ENCODE results near the gene IL12A.

The IL12A gene

DNA sequence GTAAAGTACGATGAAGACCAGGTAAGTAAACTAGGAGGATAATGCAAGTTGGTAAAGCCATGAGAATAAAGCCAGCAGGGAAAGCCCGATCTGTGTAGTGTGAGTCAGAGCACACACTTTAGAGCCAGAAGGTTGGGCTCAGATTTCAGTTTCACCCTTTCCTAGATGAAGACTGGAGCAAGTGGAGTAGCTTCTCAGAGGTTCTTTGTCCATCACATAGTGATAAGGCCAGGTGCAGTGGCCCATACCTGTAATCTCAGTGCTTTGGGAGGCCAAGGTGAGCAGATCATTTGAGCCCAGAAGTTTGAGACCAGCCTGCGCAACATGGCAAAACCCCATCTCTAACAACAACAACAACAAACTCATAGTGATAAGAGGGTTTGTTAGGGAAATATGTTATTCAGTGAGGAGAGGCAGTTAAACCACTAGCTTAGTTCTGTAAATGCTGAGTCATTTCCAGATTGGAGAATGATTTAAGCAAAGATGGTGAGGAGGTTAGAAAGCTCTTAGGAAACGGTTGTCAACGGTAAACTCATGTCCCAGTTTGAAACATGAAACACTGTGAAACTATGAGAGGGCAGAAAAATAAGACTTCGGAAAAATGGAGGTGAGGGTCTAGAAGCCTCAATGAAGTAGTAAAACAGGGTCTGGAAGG, 39.0 kb downstream of the IL12A start:
- no peak for DNase-seq (ENCODE audit: low read depth in 2 of 2)

DNA sequence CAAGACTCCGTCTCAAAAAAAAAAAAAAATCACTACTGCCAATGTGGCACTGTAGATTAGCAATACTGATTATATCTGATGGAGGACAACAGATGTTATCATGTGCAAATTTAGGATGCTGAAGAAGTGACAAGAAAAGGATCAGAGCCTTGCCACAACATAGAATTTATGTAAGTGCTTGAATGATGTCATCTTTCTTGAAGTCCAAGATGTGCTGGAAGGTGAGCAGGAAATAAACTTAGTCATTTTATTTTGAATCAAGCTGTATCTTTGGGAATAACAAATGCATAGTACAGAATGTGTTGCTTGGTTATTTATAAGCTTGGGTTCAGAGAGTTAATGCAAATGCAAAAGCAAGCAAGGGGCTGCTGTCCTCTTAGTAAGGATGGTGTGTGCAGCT, 47.1 kb downstream of the IL12A start:
- DNase-seq (ENCODE audit: low read depth in 2 of 2): no peak

DNA sequence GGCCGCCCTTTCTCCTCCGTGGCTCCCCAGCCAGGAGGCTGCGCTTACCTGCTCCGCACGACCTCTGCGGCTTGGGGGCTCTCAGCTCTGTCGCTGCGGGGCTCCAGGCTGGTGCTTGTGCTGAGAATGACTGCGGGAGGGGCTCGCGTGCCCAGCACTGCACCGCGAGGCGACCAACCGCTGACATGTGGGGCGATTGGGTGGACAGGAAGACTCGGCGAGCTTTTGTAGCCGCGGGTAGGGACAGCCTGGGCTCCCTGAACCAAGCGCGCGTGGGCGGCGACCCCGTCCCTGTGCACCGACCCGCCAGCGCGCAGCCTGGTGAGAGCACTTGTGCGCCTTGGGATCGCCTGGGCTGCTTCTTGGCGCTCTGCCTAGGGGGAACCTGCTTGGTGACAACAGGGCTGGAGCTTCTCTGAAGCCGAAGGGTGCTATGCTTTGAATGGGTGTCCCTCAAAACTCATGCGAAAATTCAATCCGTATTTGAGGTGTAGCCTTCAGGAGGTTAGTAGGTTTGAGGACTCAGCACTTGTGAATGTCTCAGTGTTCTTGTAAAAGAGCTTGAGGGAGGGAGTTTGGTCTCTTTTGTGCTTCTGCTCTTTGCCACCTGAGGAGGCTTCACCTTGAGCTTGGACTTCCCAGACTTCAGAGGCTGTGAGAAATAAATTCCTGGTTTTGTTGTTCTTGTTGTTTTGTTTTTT, 50.4 kb downstream of the IL12A start:
- DNase-seq (ENCODE audit: low read depth in 2 of 2): no peak

DNA sequence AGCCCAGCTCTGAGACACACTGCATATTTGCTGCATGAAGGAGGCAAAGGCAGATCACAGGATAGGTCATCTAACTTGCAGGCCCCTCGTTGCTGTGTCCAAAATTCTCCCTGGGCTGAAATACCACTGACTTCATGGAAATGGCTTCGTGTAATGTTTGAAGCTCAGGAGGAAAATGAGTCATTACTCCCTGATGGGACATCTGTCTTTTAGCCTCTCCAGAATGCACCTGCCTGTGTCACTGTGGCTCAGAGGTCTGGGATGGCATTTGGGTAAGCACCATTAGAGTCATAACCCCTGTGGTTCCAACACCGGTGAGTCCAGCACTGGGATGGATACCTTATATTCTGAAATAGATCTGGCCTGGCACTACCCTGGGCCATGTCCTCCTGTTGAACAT, 51.5 kb downstream of the IL12A start:
- DNase-seq (ENCODE audit: low read depth in 2 of 2): no peak

DNA sequence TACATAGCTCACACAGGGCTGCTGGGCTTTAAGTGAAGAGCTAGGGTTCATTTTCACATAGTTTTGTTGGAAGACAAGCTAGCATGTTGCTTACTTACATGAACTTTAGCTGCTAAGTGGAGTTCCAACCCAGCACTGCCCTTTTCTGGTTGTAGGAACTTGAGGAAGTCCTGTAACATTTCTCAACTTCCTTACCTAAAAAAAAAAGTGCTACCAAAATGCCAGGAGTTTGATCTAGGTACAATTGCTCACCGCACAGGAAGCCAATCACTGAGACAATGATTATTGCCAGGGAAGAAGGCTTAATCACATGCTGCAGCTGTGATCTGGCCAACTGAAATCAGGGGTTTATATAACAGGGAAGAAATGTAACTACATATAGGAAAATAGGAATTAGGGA, 52.8 kb downstream of the IL12A start:
- DNase-seq (ENCODE audit: low read depth in 2 of 2): no peak

DNA sequence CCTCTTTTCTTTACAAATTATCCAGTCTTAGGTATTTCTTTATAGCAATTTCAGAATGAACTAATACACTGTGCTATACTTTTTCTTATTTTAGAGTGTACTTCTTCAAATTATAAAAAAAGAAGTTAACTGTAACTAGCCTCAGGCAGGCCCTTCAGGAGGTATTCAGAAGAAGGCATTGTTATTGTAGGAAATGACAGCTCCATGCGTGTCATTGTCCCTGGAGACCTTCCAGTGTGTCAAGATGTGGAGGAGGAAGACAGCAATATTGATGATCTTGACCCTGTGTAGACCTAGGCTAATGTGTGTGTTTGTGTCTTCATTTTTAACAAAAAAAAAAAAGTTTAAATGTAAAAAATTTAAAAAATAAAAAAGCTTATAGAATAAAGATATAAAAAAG, 55.5 kb downstream of the IL12A start:
- no peak for DNase-seq (ENCODE audit: low read depth in 2 of 2)
